ENCODE results near the gene NAA15. TPM values are rescaled to one million over a fixed set of nuclear protein-coding genes. Genes with fewer than 3 reads are reported as not detected.

The NAA15 gene
- total and polyA plus RNA-seq, 4 donors, result 6.7 to 18.2 (median 11.1) TPM

GRCh38 chr4:139438141-139438540 is 136.8 kb downstream of the NAA15 start (continued):
- TF ChIP-seq, protein P1, sequence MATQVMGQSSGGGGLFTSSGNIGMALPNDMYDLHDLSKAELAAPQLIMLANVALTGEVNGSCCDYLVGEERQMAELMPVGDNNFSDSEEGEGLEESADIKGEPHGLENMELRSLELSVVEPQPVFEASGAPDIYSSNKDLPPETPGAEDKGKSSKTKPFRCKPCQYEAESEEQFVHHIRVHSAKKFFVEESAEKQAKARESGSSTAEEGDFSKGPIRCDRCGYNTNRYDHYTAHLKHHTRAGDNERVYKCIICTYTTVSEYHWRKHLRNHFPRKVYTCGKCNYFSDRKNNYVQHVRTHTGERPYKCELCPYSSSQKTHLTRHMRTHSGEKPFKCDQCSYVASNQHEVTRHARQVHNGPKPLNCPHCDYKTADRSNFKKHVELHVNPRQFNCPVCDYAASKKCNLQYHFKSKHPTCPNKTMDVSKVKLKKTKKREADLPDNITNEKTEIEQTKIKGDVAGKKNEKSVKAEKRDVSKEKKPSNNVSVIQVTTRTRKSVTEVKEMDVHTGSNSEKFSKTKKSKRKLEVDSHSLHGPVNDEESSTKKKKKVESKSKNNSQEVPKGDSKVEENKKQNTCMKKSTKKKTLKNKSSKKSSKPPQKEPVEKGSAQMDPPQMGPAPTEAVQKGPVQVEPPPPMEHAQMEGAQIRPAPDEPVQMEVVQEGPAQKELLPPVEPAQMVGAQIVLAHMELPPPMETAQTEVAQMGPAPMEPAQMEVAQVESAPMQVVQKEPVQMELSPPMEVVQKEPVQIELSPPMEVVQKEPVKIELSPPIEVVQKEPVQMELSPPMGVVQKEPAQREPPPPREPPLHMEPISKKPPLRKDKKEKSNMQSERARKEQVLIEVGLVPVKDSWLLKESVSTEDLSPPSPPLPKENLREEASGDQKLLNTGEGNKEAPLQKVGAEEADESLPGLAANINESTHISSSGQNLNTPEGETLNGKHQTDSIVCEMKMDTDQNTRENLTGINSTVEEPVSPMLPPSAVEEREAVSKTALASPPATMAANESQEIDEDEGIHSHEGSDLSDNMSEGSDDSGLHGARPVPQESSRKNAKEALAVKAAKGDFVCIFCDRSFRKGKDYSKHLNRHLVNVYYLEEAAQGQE (IDR thresholded peaks at IDR 0.05), result no peak
- TF ChIP-seq RAD21 (IDR thresholded peaks at IDR 0.05) (no peak), ZBTB33 (IDR thresholded peaks at IDR 0.05) (no peak), SP1 (IDR thresholded peaks at IDR 0.05) (no peak)

DNA sequence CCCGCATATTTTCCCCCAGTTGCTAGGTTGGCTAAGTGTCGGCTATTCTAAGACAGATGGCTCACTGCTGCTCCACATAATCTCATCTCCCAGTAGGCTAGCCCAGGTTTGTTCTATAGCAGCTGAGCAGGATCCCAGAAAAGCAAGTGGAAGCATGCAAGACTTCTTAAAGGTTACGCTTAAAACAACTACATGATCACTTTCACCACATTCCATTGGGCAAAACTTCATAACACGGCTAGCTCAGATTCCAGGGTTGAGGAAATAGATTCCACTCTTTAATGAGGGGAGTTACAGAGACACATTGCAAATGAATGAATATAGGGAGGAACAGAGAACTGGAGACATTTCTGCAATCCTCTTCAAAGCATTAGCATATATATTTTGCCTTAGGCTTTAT is 139.7 kb downstream of the NAA15 start:
- H3K27ac ChIP-seq (ENCODE audit: low read depth in 1 of 2, low read length in 2 of 2), result no peak overlapping the region
- no peak overlapping the region for H3K4me3 ChIP-seq (ENCODE audit: low read depth in 1 of 3, low read length in 3 of 3)
- no peaks in the 10 kb centered on the region for H3K9me3 ChIP-seq (ENCODE audit: control insufficient read depth in 4 of 4, low read length in 3 of 4)
- peaks cover 0 to 3% (median 1%) of the 10 kb centered on the region in 4 donors for H3K36me3 ChIP-seq (ENCODE audit: control insufficient read depth in 4 of 4, insufficient read depth in 3 of 4, low read depth in 1 of 4, low read length in 3 of 4)
- no peak overlapping the region for H3K9ac ChIP-seq (ENCODE audit: low read depth in 1 of 2, low read length in 2 of 2)
- no peaks in the 10 kb centered on the region for H3K4me1 ChIP-seq (ENCODE audit: control insufficient read depth in 4 of 4, insufficient read depth in 4 of 4, low read length in 3 of 4)
- WGBS, result over 99% methylated on average over 4 of the region's 4 CpGs
- no peaks in the 10 kb centered on the region for H3K27me3 ChIP-seq (ENCODE audit: control insufficient read depth in 4 of 4, insufficient read depth in 4 of 4, low read length in 3 of 4)
- DNase-seq (ENCODE audit: low spot score), result no peak
- no peak for TF ChIP-seq TAF1 (conservative IDR thresholded peaks at IDR 0.05)
- TF ChIP-seq RXRA (IDR thresholded peaks at IDR 0.05), result no peak
- no peak for TF ChIP-seq GABPA (IDR thresholded peaks at IDR 0.05 in 1 of 2, conservative IDR thresholded peaks at IDR 0.05 in 1 of 2)
- no peak for TF ChIP-seq JUND (IDR thresholded peaks at IDR 0.05)
- TF ChIP-seq, protein P2, sequence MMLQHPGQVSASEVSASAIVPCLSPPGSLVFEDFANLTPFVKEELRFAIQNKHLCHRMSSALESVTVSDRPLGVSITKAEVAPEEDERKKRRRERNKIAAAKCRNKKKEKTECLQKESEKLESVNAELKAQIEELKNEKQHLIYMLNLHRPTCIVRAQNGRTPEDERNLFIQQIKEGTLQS (IDR thresholded peaks at IDR 0.05), result no peak
- TF ChIP-seq, protein P3, sequence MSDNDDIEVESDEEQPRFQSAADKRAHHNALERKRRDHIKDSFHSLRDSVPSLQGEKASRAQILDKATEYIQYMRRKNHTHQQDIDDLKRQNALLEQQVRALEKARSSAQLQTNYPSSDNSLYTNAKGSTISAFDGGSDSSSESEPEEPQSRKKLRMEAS (IDR thresholded peaks at IDR 0.05), result no peak
- no peak for TF ChIP-seq CTCF (IDR thresholded peaks at IDR 0.05; ENCODE audit: low read depth, low read length, missing input control)
- no peak for TF ChIP-seq SP1 (IDR thresholded peaks at IDR 0.05)
- no peak for TF ChIP-seq ZBTB33 (IDR thresholded peaks at IDR 0.05)
- no peak for TF ChIP-seq RAD21 (IDR thresholded peaks at IDR 0.05)
- no peak for TF ChIP-seq FOXA1 (IDR thresholded peaks at IDR 0.05)
- TF ChIP-seq, protein P1 (IDR thresholded peaks at IDR 0.05), result no peak
- no peak for TF ChIP-seq YY1 (IDR thresholded peaks at IDR 0.05)
- no peak for TF ChIP-seq HNF4A (conservative IDR thresholded peaks at IDR 0.05)
- no peak for TF ChIP-seq HNF4G (IDR thresholded peaks at IDR 0.05)
- no peak for TF ChIP-seq EGR1 (IDR thresholded peaks at IDR 0.05; ENCODE audit: low read depth in 2 of 2)
- no peak for TF ChIP-seq NR2F2 (IDR thresholded peaks at IDR 0.05)
- no peak for TF ChIP-seq FOXA2 (IDR thresholded peaks at IDR 0.05)
